GM21786 (cell line): ENCODE data around the gene KRTAP3-1.
"Not testable (repeated sequence)": the region's sequence is repeated elsewhere in the genome, so short reads cannot be mapped to it uniquely, and the experiment has no call there.

Experiments
- ATAC-seq: cut with Tn5 transposase; IDR thresholded peaks from one replicate; pipeline ENCODE4 v1.9.1; 2021; ENCODE audit not compliant: unreplicated experiment

Gene KRTAP3-1

GRCh38 chr17:41008811-41009210 is at the start of gene KRTAP3-1:
KRTAP3-1 (minus strand) TSS chr17:41009128; CDS start chr17:41009074, 54 bp downstream.
- ATAC-seq: no peak

- no peak for ATAC-seq
Measured at GRCh38 chr17:41057547-41057946, 48.6 kb upstream of the KRTAP3-1 start.

- ATAC-seq: not testable (repeated sequence)
Measured at GRCh38 chr17:41055130-41055529, 46.2 kb upstream of the KRTAP3-1 start, which contains the start of gene KRTAP2-2. KRTAP2-2 (minus strand) TSS chr17:41055230; CDS start chr17:41055211, 19 bp downstream.

GRCh38 chr17:41054556-41054955 is 45.6 kb upstream of the KRTAP3-1 start:
- not testable (repeated sequence) for ATAC-seq

- ATAC-seq: no peak
Measured at GRCh38 chr17:41054025-41054424, 45.1 kb upstream of the KRTAP3-1 start.

GRCh38 chr17:41052566-41052965 is 43.6 kb upstream of the KRTAP3-1 start:
- ATAC-seq: no peak

- ATAC-seq: no peak
Measured at GRCh38 chr17:41049110-41049509, 40.2 kb upstream of the KRTAP3-1 start.

- ATAC-seq: no peak
Measured at GRCh38 chr17:41048441-41048840, 39.5 kb upstream of the KRTAP3-1 start.

- not testable (repeated sequence) for ATAC-seq
Measured at GRCh38 chr17:41046735-41047465, 38.0 kb upstream of the KRTAP3-1 start, which contains the start of gene KRTAP2-1. KRTAP2-1 (minus strand) TSS chr17:41047316; CDS start chr17:41047267, 49 bp downstream.

- no peak for ATAC-seq
Measured at GRCh38 chr17:41042953-41043352, 34.0 kb upstream of the KRTAP3-1 start.

- not testable (repeated sequence) for ATAC-seq
Measured at GRCh38 chr17:41040783-41041571, 32.0 kb upstream of the KRTAP3-1 start, which contains the start of gene KRTAP1-1. KRTAP1-1 (minus strand) TSS chr17:41041450; CDS start chr17:41041397, 53 bp downstream.

GRCh38 chr17:41037853-41038350 is 29.0 kb upstream of the KRTAP3-1 start:
- ATAC-seq: no peak

- ATAC-seq: not testable (repeated sequence)
Measured at GRCh38 chr17:41034346-41034935, 25.5 kb upstream of the KRTAP3-1 start, which contains the start of gene KRTAP1-3. KRTAP1-3 (minus strand) TSS chr17:41034874; CDS start chr17:41034821, 53 bp downstream.

GRCh38 chr17:41029633-41030245 is 20.8 kb upstream of the KRTAP3-1 start, which contains the start of gene KRTAP1-4:
KRTAP1-4 (minus strand) TSS chr17:41030195; CDS start chr17:41030078, 117 bp downstream.
- no peak for ATAC-seq

GRCh38 chr17:41026715-41027471 is 18.0 kb upstream of the KRTAP3-1 start, which contains the start of gene KRTAP1-5:
KRTAP1-5 (minus strand) TSS chr17:41027208; CDS start chr17:41027155, 53 bp downstream.
- no peak for ATAC-seq

GRCh38 chr17:41024697-41025096 is 15.8 kb upstream of the KRTAP3-1 start:
- no peak for ATAC-seq

- ATAC-seq: no peak
Measured at GRCh38 chr17:41020336-41020735, 11.4 kb upstream of the KRTAP3-1 start.

GRCh38 chr17:41019415-41019814 is 10.5 kb upstream of the KRTAP3-1 start:
- ATAC-seq: no peak

GRCh38 chr17:41018541-41018940 is 9.6 kb upstream of the KRTAP3-1 start:
- no peak for ATAC-seq
